OCI-LY3 (cell line): ENCODE measurements around the gene NPSR1.

Experiments used
- EZH2phosphoT487 ChIP-seq: fragments of 200-600 bp; shearing (Covaris generic); IDR thresholded peaks from 2 replicates; pipeline ENCODE4 v1.6.1; 2018; ENCODE audit warnings: antibody characterized with exemption, mixed run types, low read depth
- TF ChIP-seq, protein P1 (sequence below): fragments of 200-600, 300-600 bp; sonication (generic); IDR thresholded peaks from 2 replicates; pipeline ENCODE4 v1.5.1; 2014; ENCODE audit warnings: antibody characterized with exemption, low read length, low read depth

DNA sequence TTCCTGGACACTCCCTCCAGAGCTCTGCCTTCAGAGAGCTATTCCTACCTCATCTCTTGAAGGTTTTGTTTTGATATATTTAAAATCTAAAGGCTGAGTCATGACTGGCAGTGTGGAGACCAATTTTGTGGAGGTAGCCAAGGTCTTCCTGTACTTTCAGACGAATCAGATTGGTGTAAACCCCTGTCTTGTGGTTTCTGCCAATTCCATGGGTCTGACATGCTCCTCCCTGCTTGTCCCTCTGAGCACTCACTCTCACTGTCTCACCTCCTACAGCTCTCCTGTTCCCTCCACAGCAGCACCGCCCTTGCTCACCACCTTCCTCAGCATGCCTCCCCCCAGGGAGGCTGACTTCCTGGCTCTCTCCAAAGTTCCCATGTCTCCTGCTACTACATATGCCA lies 179.8 kb downstream of the NPSR1 start:
- TF ChIP-seq, protein P1, sequence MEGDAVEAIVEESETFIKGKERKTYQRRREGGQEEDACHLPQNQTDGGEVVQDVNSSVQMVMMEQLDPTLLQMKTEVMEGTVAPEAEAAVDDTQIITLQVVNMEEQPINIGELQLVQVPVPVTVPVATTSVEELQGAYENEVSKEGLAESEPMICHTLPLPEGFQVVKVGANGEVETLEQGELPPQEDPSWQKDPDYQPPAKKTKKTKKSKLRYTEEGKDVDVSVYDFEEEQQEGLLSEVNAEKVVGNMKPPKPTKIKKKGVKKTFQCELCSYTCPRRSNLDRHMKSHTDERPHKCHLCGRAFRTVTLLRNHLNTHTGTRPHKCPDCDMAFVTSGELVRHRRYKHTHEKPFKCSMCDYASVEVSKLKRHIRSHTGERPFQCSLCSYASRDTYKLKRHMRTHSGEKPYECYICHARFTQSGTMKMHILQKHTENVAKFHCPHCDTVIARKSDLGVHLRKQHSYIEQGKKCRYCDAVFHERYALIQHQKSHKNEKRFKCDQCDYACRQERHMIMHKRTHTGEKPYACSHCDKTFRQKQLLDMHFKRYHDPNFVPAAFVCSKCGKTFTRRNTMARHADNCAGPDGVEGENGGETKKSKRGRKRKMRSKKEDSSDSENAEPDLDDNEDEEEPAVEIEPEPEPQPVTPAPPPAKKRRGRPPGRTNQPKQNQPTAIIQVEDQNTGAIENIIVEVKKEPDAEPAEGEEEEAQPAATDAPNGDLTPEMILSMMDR: no peak
- no peak for TF ChIP-seq EZH2phosphoT487
